ENCODE data around the gene ZFP62.
"Not testable (repeated sequence)": the region's sequence is repeated elsewhere in the genome, so short reads cannot be mapped to it uniquely, and the experiment has no call there.

ZFP62 gene

GRCh38 chr5:180860887-180861822 lies at the start of gene ZFP62:
TSS of gene ZFP62 (minus strand) at chr5:180861276. CDS start at chr5:180861219, 57 bp downstream.
- peak; percentile 81 for DNase-seq

- no peak for DNase-seq
Observed at GRCh38 chr5:180910735-180911134, 49.7 kb upstream of the ZFP62 start.

GRCh38 chr5:180910182-180910581 lies 49.1 kb upstream of the ZFP62 start:
- no peak for DNase-seq

GRCh38 chr5:180909782-180910181 lies 48.7 kb upstream of the ZFP62 start:
- no peak for DNase-seq

GRCh38 chr5:180908998-180909731 lies 48.1 kb upstream of the ZFP62 start:
- DNase-seq, result no peak

- DNase-seq, result no peak
Observed at GRCh38 chr5:180908400-180908799, 47.3 kb upstream of the ZFP62 start.

GRCh38 chr5:180901319-180902009 lies 40.4 kb upstream of the ZFP62 start:
- no peak for DNase-seq

GRCh38 chr5:180900178-180900577 lies 39.1 kb upstream of the ZFP62 start:
- no peak for DNase-seq

GRCh38 chr5:180898621-180899246 lies 37.7 kb upstream of the ZFP62 start, which contains the start of gene BTNL8:
TSS of gene BTNL8 (plus strand) at chr5:180899159. CDS start at chr5:180899311, 152 bp downstream.
- no peak for DNase-seq

- not testable (repeated sequence) for DNase-seq
Observed at GRCh38 chr5:180895330-180895729, 34.3 kb upstream of the ZFP62 start.

GRCh38 chr5:180889381-180889780 lies 28.3 kb upstream of the ZFP62 start:
- no peak for DNase-seq

- not testable (repeated sequence) for DNase-seq
Observed at GRCh38 chr5:180885845-180886529, 24.9 kb upstream of the ZFP62 start.

GRCh38 chr5:180875860-180876426 lies 14.9 kb upstream of the ZFP62 start:
- DNase-seq, result no peak

GRCh38 chr5:180874804-180875582 lies 13.9 kb upstream of the ZFP62 start:
- DNase-seq, result no peak

- DNase-seq, result no peak
Observed at GRCh38 chr5:180873615-180874520, 12.8 kb upstream of the ZFP62 start.

- no peak for DNase-seq
Observed at GRCh38 chr5:180872419-180872818, 11.3 kb upstream of the ZFP62 start.

GRCh38 chr5:180870276-180871068 lies 9.4 kb upstream of the ZFP62 start:
- DNase-seq, result no peak

- no peak for DNase-seq
Observed at GRCh38 chr5:180869587-180869986, 8.5 kb upstream of the ZFP62 start.

- DNase-seq, result no peak
Observed at GRCh38 chr5:180868960-180869359, 7.9 kb upstream of the ZFP62 start.

Measured in NCI-H510A (cell line).